NCI-H2227 (cell line): ENCODE measurements around the gene HIF1A.
A peak's percentile ranks its signal among the peaks of the same experiment; 100 is the strongest.

ENCODE experiments used
- DNase-seq: peaks from one replicate; lab custom pipeline; 2025; ENCODE audit not compliant: unreplicated experiment; lab: John Stamatoyannopoulos, UW

HIF1A gene

GRCh38 chr14:61672796-61673195 lies 22.5 kb upstream of the HIF1A start:
- DNase-seq: no peak

- no peak for DNase-seq
Measured at GRCh38 chr14:61673305-61673704, 22.0 kb upstream of the HIF1A start.

GRCh38 chr14:61675291-61675690 lies 20.0 kb upstream of the HIF1A start:
- no peak for DNase-seq

GRCh38 chr14:61677479-61677878 lies 17.8 kb upstream of the HIF1A start:
- DNase-seq: no peak

GRCh38 chr14:61678975-61679374 lies 16.3 kb upstream of the HIF1A start:
- no peak for DNase-seq

- no peak for DNase-seq
Measured at GRCh38 chr14:61681413-61681812, 13.9 kb upstream of the HIF1A start.

- no peak for DNase-seq
Measured at GRCh38 chr14:61683108-61683507, 12.2 kb upstream of the HIF1A start.

- DNase-seq: no peak
Measured at GRCh38 chr14:61690039-61690438, 5.3 kb upstream of the HIF1A start.

- DNase-seq: no peak
Measured at GRCh38 chr14:61690982-61691381, 4.3 kb upstream of the HIF1A start.

- DNase-seq: no peak
Measured at GRCh38 chr14:61691495-61691894, 3.8 kb upstream of the HIF1A start.

- DNase-seq: no peak
Measured at GRCh38 chr14:61694039-61694438, 1.3 kb upstream of the HIF1A start.

GRCh38 chr14:61695695-61696527 lies 598 bp downstream of the HIF1A start:
- peak; percentile 77 for DNase-seq

- DNase-seq: no peak
Measured at GRCh38 chr14:61696753-61697318, 1.5 kb downstream of the HIF1A start.

- no peak for DNase-seq
Measured at GRCh38 chr14:61698206-61698980, 3.1 kb downstream of the HIF1A start.

- DNase-seq: no peak
Measured at GRCh38 chr14:61699027-61699426, 3.7 kb downstream of the HIF1A start.

GRCh38 chr14:61700104-61700886 lies 5.0 kb downstream of the HIF1A start:
- DNase-seq: no peak

- no peak for DNase-seq
Measured at GRCh38 chr14:61701946-61702345, 6.6 kb downstream of the HIF1A start.

GRCh38 chr14:61703342-61704129 lies 8.2 kb downstream of the HIF1A start:
- no peak for DNase-seq

- DNase-seq: no peak
Measured at GRCh38 chr14:61704554-61704953, 9.2 kb downstream of the HIF1A start.

GRCh38 chr14:61705017-61705416 lies 9.7 kb downstream of the HIF1A start:
- no peak for DNase-seq
